ENCODE data around the gene CYB561A3.
A peak's percentile ranks its signal among the peaks of the same experiment; 100 is the strongest.

The CYB561A3 gene

GRCh38 chr11:61369372-61370348 is 8.0 kb upstream of the CYB561A3 start:
- no peak for DNase-seq

GRCh38 chr11:61368646-61369045 is 7.0 kb upstream of the CYB561A3 start:
- DNase-seq, result no peak

- DNase-seq, result no peak
Measured at GRCh38 chr11:61367406-61367805, 5.7 kb upstream of the CYB561A3 start.

GRCh38 chr11:61364012-61364675 is 2.5 kb upstream of the CYB561A3 start:
- DNase-seq, result no peak

- peak; percentile 40 for DNase-seq
Measured at GRCh38 chr11:61362542-61362875, 827 bp upstream of the CYB561A3 start.

- DNase-seq, result no peak
Measured at GRCh38 chr11:61361237-61361740, 393 bp downstream of the CYB561A3 start.

- DNase-seq, result no peak
Measured at GRCh38 chr11:61359516-61359915, 2.2 kb downstream of the CYB561A3 start.

GRCh38 chr11:61358566-61358965 is 3.1 kb downstream of the CYB561A3 start:
- DNase-seq, result no peak

- no peak for DNase-seq
Measured at GRCh38 chr11:61357894-61358239, 3.8 kb downstream of the CYB561A3 start.

- no peak for DNase-seq
Measured at GRCh38 chr11:61357233-61357893, 4.3 kb downstream of the CYB561A3 start.

- no peak for DNase-seq
Measured at GRCh38 chr11:61356706-61357105, 5.0 kb downstream of the CYB561A3 start.

GRCh38 chr11:61354208-61354607 is 7.5 kb downstream of the CYB561A3 start:
- no peak for DNase-seq

GRCh38 chr11:61353131-61354067 is 8.3 kb downstream of the CYB561A3 start:
- no peak for DNase-seq

GRCh38 chr11:61352038-61352437 is 9.6 kb downstream of the CYB561A3 start:
- DNase-seq, result no peak

- DNase-seq, result no peak
Measured at GRCh38 chr11:61350803-61351202, 10.9 kb downstream of the CYB561A3 start.

GRCh38 chr11:61350336-61350735 is 11.3 kb downstream of the CYB561A3 start:
- DNase-seq, result no peak

- no peak for DNase-seq
Measured at GRCh38 chr11:61349916-61350315, 11.8 kb downstream of the CYB561A3 start.

GRCh38 chr11:61349189-61349751 is 12.4 kb downstream of the CYB561A3 start:
- no peak for DNase-seq

- no peak for DNase-seq
Measured at GRCh38 chr11:61347916-61348461, 13.7 kb downstream of the CYB561A3 start.

GRCh38 chr11:61345954-61346843 is 15.5 kb downstream of the CYB561A3 start:
- DNase-seq, result no peak

- no peak for DNase-seq
Measured at GRCh38 chr11:61345170-61345610, 16.5 kb downstream of the CYB561A3 start.
